Activated naive CD8-positive, alpha-beta T cell (primary cell): ENCODE measurements around the gene OR52L1.

Experiments used
- H3K27ac Mint-ChIP-seq: one replicate; pipeline ENCODE4 v1.8.0; 2021; ENCODE audit warnings: mixed read lengths
- H3K27me3 Mint-ChIP-seq: one replicate; pipeline ENCODE4 v1.8.0; 2021; ENCODE audit warnings: mixed read lengths
- H3K36me3 Mint-ChIP-seq: one replicate; pipeline ENCODE4 v1.8.0; 2021; ENCODE audit warnings: mixed read lengths
- H3K4me1 Mint-ChIP-seq: one replicate; pipeline ENCODE4 v1.8.0; 2021; ENCODE audit warnings: low read depth, mixed read lengths
- H3K4me3 Mint-ChIP-seq: one replicate; pipeline ENCODE4 v1.8.0; 2021; ENCODE audit warnings: mild to moderate bottlenecking, mixed read lengths
- H3K9me3 Mint-ChIP-seq: one replicate; pipeline ENCODE4 v1.8.0; 2021; ENCODE audit warnings: low read depth, mixed read lengths

Gene OR52L1

DNA sequence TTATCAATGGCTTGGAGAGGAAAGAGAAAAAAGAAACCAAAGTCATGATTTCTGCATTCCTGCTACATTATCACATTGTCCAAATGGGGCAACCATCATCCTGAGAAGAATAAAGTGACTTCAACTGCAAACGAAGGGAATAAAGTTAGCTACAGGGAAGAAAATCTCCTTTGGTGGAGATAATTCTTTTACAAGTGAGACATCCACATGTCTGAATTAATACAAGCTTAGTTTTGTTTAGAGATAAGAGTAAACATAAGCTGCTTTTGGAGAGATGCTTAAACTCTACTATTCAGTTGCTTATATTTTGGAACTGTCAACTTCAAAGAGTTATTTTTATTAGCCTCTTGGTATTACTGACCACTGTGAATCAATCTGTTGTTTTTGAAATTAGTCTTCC lies at the start of gene OR52L1:
Gene OR52L1, minus strand, starts transcription at position 101 of the 400 bp plus-strand sequence. Its CDS starts 55 bp downstream, at position 46.
- H3K36me3 Mint-ChIP-seq: no peaks in the 10 kb centered on the region
- no peak within 1 kb of the TSS for H3K27ac Mint-ChIP-seq
- H3K27me3 Mint-ChIP-seq: peaks cover 37% of the 10 kb centered on the region
- H3K9me3 Mint-ChIP-seq: peaks cover 6% of the 10 kb centered on the region
- H3K4me3 Mint-ChIP-seq: no peak within 1 kb of the TSS
- H3K4me1 Mint-ChIP-seq: no peaks in the 10 kb centered on the region

DNA sequence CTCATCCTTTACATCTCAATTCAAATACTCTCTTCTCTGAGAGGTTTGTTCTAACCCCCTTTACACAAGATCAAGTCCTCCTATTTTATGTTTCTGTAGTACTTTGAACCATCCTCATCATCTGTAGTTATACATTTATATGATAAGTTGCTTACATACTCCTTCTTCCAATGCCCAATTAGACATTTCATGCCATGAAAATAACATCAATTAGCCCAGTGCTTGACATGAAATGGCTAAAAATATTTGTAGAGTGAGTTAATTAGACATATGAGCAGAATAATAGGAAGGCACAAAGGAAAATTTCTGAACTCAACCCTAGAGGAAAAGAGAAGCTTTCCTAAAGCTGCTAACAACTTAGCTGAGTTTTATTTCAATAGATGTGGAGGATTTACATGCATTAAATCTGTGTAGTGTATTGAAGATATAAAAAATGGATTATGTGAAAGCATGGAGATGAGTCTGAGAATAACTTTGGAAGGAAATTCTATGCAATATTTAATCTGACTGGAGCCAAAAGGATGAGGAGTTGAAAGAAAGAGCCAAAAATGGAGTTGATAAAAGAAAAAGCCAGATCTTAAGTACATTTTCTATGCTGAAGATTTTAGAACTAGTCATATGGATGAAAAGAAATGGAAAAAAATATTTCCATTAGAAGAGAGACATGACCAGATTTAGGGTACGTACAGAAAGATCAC lies 44.1 kb upstream of the OR52L1 start, which contains the start of gene OR56A1:
Gene OR56A1, minus strand, starts transcription at position 51 of the 698 bp plus-strand sequence. CDS start 3,066 bp downstream, outside the sequence.
- H3K36me3 Mint-ChIP-seq: no peaks in the 10 kb centered on the region
- no peaks in the 10 kb centered on the region for H3K4me1 Mint-ChIP-seq
- H3K27ac Mint-ChIP-seq: no peak within 1 kb of the TSS
- no peaks in the 10 kb centered on the region for H3K9me3 Mint-ChIP-seq
- H3K4me3 Mint-ChIP-seq: no peak within 1 kb of the TSS
- peaks cover 12% of the 10 kb centered on the region for H3K27me3 Mint-ChIP-seq

GRCh38 chr11:6027501-6027900 lies 40.7 kb upstream of the OR52L1 start:
- Mint-ChIP-seq H3K27me3 (peaks cover 9% of the 10 kb centered on the region), H3K4me1 (no peaks in the 10 kb centered on the region), H3K27ac (no peak overlapping the region), H3K36me3 (no peaks in the 10 kb centered on the region), H3K4me3 (no peak overlapping the region), H3K9me3 (no peaks in the 10 kb centered on the region)

DNA sequence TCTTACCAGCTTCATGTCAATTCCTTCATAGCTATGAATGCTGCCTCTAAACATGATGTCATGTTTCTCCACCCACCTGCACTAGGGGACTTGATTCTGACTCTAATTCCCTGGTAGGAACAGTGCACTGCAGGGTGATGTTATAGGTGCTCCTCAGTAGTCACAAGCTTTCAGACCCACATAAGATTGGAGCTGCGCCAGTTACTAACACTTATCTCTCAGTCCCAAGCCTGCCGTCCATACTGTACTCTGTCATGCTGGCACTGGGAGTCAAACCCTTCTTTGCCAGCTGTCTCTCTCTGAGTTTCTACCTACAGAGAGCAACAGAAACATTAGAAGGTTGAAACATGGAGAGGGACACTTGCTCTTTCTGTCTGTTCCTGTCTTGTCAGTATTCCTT lies 38.3 kb upstream of the OR52L1 start:
- Mint-ChIP-seq H3K9me3 (no peaks in the 10 kb centered on the region), H3K27me3 (peaks cover 9% of the 10 kb centered on the region), H3K36me3 (no peaks in the 10 kb centered on the region), H3K4me1 (no peaks in the 10 kb centered on the region), H3K4me3 (no peak overlapping the region), H3K27ac (no peak overlapping the region)

DNA sequence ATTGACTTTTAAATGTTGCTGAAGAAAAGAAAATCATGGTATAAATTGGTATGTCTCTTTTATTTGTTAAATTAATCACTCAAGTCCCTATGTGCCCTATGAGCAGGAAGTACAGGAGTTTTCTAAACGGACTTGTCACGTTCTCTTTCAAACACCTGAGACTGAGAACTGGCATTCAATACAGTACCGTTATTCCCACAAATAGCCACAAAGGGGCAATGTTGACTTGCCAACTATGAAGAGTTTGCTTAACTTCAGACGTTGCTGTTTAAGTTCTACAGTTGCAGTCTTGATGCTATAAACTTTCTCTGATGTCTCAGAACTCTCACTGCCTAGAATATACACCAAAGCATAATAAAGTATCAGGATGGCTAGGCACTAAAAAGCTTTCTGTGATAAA lies 36.2 kb upstream of the OR52L1 start:
- H3K4me1 Mint-ChIP-seq: no peaks in the 10 kb centered on the region
- H3K27ac Mint-ChIP-seq: no peak overlapping the region
- no peaks in the 10 kb centered on the region for H3K36me3 Mint-ChIP-seq
- H3K4me3 Mint-ChIP-seq: no peak overlapping the region
- H3K9me3 Mint-ChIP-seq: no peaks in the 10 kb centered on the region
- peaks cover 13% of the 10 kb centered on the region for H3K27me3 Mint-ChIP-seq

DNA sequence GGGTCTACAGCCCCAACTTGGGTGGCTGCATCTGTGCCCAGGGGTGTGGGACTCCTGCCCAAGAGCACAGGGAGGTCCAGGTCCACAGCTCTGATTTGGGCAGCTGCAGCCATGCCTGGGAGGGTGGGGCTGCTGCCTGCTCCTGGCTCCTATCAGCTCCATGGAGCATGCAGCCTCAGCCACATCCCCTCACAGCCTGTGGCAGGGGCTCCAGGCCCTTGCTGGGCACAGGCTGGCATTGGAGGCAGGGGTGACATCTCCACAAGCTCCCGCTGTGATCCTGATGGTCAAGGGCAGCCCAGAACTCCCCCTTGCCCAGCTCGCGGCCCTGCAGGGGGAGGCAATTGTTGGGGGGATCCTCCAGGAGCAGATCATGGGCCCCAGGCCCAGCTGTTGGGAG lies 26.3 kb upstream of the OR52L1 start:
- Mint-ChIP-seq H3K4me1 (no peaks in the 10 kb centered on the region), H3K9me3 (peaks cover 10% of the 10 kb centered on the region), H3K27me3 (peaks cover 14% of the 10 kb centered on the region), H3K36me3 (peaks cover 2% of the 10 kb centered on the region), H3K27ac (no peak overlapping the region), H3K4me3 (no peak overlapping the region)

GRCh38 chr11:6012035-6012668 lies 25.4 kb upstream of the OR52L1 start:
- no peak overlapping the region for H3K4me3 Mint-ChIP-seq
- no peaks in the 10 kb centered on the region for H3K4me1 Mint-ChIP-seq
- H3K9me3 Mint-ChIP-seq: peaks cover 7% of the 10 kb centered on the region
- H3K27ac Mint-ChIP-seq: no peak overlapping the region
- peaks cover 14% of the 10 kb centered on the region for H3K27me3 Mint-ChIP-seq
- H3K36me3 Mint-ChIP-seq: peaks cover 2% of the 10 kb centered on the region

- peaks cover 8% of the 10 kb centered on the region for H3K27me3 Mint-ChIP-seq
- no peak within 1 kb of the TSS for H3K27ac Mint-ChIP-seq
- no peaks in the 10 kb centered on the region for H3K36me3 Mint-ChIP-seq
- no peak within 1 kb of the TSS for H3K4me3 Mint-ChIP-seq
- no peaks in the 10 kb centered on the region for H3K9me3 Mint-ChIP-seq
- no peaks in the 10 kb centered on the region for H3K4me1 Mint-ChIP-seq
These were observed 20.1 kb upstream of the OR52L1 start, which contains the start of gene OR56A4 for GRCh38 chr11:6006846-6007245. Gene OR56A4 (minus strand): TSS chr11:6006946. CDS start chr11:6002992, 3,954 bp downstream.

- Mint-ChIP-seq H3K27ac (no peak overlapping the region), H3K4me3 (no peak overlapping the region), H3K4me1 (no peaks in the 10 kb centered on the region), H3K36me3 (no peaks in the 10 kb centered on the region), H3K27me3 (peaks cover 8% of the 10 kb centered on the region), H3K9me3 (no peaks in the 10 kb centered on the region)
These were observed 19.6 kb upstream of the OR52L1 start for GRCh38 chr11:6006395-6006794.

GRCh38 chr11:6002202-6002699 lies 15.5 kb upstream of the OR52L1 start:
- Mint-ChIP-seq H3K4me3 (no peak overlapping the region), H3K9me3 (no peaks in the 10 kb centered on the region), H3K27ac (no peak overlapping the region), H3K27me3 (peaks cover 8% of the 10 kb centered on the region), H3K4me1 (no peaks in the 10 kb centered on the region), H3K36me3 (no peaks in the 10 kb centered on the region)

DNA sequence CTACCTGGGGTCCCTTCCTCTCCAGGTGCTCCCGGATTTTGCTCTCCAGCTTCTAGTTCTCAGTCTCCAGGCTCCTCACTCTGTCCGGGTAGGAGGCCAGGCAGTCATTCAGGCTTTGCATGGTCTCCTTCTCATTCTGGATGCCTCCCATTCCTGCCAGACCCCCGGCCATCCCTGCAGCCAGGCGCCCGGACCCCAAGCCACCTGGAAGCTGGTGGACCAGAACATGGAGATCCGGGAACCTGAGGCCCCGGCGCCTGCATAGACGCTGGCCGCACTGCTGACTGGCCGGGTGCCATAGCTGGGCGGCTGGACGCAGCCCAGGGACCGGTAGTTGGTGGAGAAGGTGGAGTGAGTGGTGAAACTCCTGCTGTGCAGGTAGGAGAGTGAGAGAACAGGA lies 8.0 kb upstream of the OR52L1 start:
- Mint-ChIP-seq H3K27me3 (peaks cover 7% of the 10 kb centered on the region), H3K4me1 (no peaks in the 10 kb centered on the region), H3K27ac (no peak overlapping the region), H3K36me3 (no peaks in the 10 kb centered on the region), H3K4me3 (no peak overlapping the region), H3K9me3 (no peaks in the 10 kb centered on the region)

DNA sequence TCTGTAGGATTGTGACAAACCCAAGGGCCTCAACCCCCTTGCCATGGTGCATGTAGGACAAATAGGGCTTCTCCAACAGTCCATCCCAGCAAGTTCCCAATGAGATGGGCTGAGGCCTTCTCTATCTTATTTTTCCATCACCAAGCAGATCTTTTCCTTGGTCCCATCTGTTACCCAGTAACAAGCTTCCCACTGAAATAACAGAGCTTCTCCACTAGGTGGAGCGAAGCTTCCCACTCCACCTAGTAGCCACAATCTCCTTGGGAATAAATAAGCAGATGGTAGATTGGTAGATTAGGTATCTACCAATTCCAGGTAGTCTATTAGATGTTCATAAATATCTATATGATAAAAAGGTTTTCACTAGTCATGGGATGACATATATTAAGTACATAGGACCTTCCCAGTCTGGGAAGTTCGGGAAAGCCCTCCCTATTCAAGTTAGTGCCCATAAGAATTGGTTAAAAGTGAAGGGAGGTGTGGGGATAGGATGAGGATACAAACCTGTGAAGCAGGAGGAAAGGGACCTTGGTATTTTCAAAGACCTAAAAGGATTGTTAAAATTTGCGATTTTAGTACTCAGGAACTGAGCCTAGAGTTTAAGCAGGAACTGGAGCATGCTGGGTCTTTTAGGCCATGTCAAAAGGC lies 5.9 kb upstream of the OR52L1 start:
- Mint-ChIP-seq H3K4me1 (no peaks in the 10 kb centered on the region), H3K4me3 (no peak overlapping the region), H3K27ac (no peak overlapping the region), H3K9me3 (peaks cover 4% of the 10 kb centered on the region), H3K27me3 (peaks cover 8% of the 10 kb centered on the region), H3K36me3 (no peaks in the 10 kb centered on the region)

- H3K27ac Mint-ChIP-seq: no peak overlapping the region
- H3K4me1 Mint-ChIP-seq: no peaks in the 10 kb centered on the region
- H3K4me3 Mint-ChIP-seq: no peak overlapping the region
- H3K36me3 Mint-ChIP-seq: no peaks in the 10 kb centered on the region
- peaks cover 6% of the 10 kb centered on the region for H3K9me3 Mint-ChIP-seq
- peaks cover 10% of the 10 kb centered on the region for H3K27me3 Mint-ChIP-seq
These were observed 5.4 kb upstream of the OR52L1 start for GRCh38 chr11:5992150-5992549.

DNA sequence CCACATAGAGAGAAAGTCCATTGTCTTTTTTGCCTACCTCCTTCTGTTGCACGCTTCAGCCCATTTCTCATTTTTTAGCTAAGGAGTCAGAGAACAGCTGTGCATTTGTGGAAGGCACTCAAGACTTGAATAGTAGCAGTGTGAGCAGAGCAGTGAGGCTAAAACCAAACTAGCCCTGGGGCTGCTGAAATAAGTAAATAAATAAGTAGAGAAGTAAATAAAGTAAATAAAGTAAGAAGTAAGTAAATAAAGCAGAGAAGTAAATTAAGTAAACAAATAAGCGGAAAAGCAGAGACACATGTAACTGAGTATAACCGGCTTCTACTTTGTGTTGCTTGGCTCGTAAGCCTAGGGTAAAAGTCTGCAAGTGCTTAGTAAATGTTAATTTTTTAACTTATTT lies 2.4 kb upstream of the OR52L1 start:
- H3K27ac Mint-ChIP-seq: no peak overlapping the region
- peaks cover 24% of the 10 kb centered on the region for H3K27me3 Mint-ChIP-seq
- H3K4me3 Mint-ChIP-seq: no peak overlapping the region
- H3K4me1 Mint-ChIP-seq: no peaks in the 10 kb centered on the region
- H3K36me3 Mint-ChIP-seq: no peaks in the 10 kb centered on the region
- H3K9me3 Mint-ChIP-seq: peaks cover 6% of the 10 kb centered on the region

- Mint-ChIP-seq H3K27me3 (peaks cover 32% of the 10 kb centered on the region), H3K4me3 (no peak overlapping the region), H3K9me3 (peaks cover 17% of the 10 kb centered on the region), H3K27ac (no peak overlapping the region), H3K4me1 (no peaks in the 10 kb centered on the region), H3K36me3 (no peaks in the 10 kb centered on the region)
These were observed 3.3 kb downstream of the OR52L1 start for GRCh38 chr11:5983443-5983842.
